ENCODE measurements around the gene TXN2. TPM values are rescaled to one million over a fixed set of nuclear protein-coding genes. Genes with fewer than 3 reads are reported as not detected.

The TXN2 gene
- total RNA-seq, 2 experiments from 2014 or later: 117 to 124 TPM

DNA sequence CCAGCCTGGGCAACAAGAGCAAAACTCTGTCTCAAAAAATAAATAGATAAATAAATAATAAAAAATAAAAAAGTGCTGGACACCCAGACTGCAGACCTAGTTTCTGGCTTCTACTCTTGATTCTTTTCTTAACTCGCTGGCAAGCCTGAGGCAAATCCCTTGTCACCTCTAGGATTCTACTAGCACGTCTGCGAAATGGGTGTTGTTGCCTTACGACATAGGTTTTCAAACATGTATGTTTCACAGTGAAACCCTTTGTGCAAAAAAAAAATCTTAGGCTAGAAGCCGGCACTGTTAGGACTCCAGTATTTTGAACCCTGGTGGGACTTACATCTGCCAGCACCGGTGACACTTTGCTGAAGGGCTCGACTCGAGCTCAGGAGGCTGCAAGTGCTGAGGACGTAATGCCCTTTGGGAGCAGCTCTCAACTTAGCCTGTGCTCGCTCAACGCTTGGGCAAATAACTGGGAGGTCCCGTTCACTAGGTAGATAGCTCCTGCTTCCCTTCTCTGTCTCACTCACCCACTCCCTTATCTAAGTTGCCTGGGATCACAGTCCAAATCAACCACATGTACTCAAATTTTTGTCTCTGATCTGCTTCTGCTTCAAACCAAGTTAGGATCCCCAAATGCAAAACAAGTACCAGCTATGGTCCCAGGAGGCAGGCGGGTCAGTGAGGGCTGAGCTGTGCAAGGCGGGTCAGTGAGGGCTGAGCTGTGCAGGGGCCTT is 59.0 kb downstream of the TXN2 start:
- ChIA-PET POLR2A (no interaction called here), CTCF (no interaction called here)

DNA sequence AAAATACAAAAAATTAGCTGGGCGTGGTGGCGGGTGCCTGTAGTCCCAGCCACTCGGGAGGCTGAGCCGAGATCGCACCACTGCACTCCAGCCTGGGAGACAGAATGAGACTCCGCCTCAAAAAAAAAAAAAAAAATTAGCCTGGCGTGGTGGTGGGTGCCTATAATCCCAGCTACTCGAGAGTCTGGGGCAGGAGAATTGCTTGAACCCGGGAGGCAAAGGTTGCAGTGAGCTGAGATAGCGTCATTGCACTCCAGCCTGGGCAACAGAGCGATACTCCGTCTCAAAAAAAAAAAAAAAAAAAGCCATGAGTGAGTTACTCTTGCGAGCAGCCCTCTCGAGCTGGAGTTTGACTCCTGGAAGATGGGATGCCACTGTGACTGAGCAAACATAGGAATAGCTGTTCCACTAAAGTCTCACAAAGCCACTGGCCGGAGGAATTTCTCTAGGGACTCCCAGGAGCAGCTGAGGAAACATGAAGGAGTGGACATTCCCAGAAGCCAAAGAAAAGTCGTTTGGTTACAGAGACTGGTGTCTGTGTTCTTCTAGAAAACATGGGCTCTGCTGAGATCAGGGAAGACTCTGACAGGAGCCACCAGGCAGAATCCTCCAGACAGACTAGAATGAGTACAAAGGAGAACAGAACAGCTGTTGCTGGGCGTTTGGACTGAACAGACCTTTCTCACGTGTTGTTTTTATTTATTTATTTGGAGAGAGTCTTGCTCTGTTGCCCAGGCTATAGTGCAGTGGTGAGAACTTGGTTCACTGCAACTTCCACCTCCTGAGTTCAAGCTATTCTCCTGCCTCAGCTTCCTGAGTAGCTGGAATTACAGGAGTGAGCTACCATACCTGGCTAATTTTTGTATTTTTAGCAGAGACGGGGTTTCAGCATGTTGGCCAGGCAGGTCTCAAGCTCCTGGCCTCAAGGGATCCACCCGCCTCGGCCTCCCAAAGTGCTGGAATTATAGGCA is 61.2 kb downstream of the TXN2 start:
- ChIA-PET CTCF (interaction anchor here (1.0 to 1.5 kb wide), 2 partner anchors 15 to 50 kb away, joined by 3 to 4 read pairs; no protein-coding TSS in a partner anchor), POLR2A (no interaction called here)

DNA sequence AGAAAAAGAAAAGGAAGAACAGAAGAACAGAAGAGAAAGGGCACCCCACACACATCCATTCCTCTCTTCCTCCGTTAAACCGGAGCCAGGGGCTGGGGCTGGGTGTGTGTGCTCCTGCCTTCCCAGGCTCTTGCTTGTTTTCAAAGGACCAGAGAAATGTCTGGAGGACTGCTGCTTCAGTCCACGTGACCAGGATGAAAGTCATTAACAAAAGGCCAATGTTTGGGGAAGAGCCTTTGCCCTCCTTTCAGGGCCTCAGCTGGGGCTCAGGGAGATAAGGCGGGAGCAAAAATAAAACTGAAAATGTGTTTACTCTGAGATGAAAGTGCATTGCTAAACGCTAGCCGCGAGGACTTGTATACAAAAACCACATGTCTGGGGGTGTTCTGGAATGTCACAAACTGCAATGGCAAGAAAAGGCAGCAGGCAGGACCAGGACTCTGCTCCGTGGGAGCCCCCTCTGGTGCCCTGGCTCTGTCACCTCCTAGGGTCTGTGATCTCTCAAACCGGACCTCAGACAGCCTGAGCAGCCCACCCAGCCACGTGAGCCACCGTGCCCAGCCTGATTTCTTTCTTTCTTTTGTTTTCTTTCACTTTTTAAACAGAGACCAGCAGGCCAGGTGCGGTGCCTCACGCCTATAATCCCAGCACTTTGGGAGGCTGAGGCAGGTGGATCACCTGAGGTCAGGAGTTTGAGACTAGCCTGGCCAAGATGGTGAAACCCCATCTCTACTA is 62.1 kb downstream of the TXN2 start:
- ChIA-PET CTCF (interaction anchor here (1.5 kb wide), 1 partner anchor 51 kb away, joined by 3 read pairs; no protein-coding TSS in a partner anchor), POLR2A (no interaction called here)

DNA sequence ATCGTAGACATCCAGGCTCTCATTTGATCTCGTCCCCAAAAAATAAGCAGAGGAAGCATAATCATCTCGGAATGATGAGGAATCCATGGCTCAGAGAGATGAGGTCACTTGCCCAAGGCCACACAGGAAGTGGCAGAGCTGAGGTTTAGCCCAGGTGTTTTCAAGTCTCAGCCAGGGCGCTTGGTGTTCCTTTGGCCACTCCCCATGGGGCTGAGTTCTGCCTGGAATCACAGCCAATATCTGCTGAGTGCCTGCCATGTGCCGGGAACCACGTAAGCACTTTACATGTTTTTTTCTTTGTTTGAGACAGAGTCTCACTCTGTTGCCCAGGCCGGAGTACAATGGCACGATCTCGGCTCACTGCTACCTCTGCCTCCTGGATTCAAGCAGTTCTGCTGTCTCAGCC is 64.2 kb downstream of the TXN2 start:
- CTCF ChIA-PET: no interaction called here
- POLR2A ChIA-PET: no interaction called here

Other genes starting within 250 kb of the TXN2 start
- gene APOL2, start 242.1 kb downstream of the TXN2 start, total RNA-seq: 10 to 100 TPM; 60.2 to 61.2 TPM
- 10 to 100 TPM; 33.0 to 35.6 TPM for gene APOL1, start 228.5 kb downstream of the TXN2 start, total RNA-seq
- 100 to 1,000 TPM; 616 to 642 TPM for gene MYH9, start 93.7 kb downstream of the TXN2 start, total RNA-seq
- 10 to 100 TPM; 25.3 to 26.3 TPM for gene FOXRED2, start 25.4 kb upstream of the TXN2 start, total RNA-seq
- 100 to 1,000 TPM; 327 to 338 TPM for gene EIF3D, start 47.5 kb upstream of the TXN2 start, total RNA-seq
- gene CACNG2, start 222.1 kb upstream of the TXN2 start, total RNA-seq: not detected